Right lobe of liver (tissue), 6 donors: ENCODE data around the gene SCUBE1. TPM values are rescaled to one million over a fixed set of nuclear protein-coding genes. Genes with fewer than 3 reads are reported as not detected.

Source experiments
- ATAC-seq, 4 donors: fragments of 200-7000 bp; cut with Tn5 transposase; one replicate each; pipeline ENCODE4 v1.9.1; 2020; ENCODE audit warnings: mild to moderate bottlenecking in 4 of 4, moderate library complexity in 4 of 4
- DNase-seq, 3 donors: peaks; one replicate each; pipeline ENCODE4 v3.0.0-alpha.2; 2020
- H3K27ac ChIP-seq, 3 donors: fragments of 200-600 bp; one replicate each; pipeline ENCODE4 v1.8.0; 2022
- H3K27me3 ChIP-seq, 2 donors: fragments of 200-600 bp; one replicate each; pipeline ENCODE4 v1.8.0; 2022
- H3K36me3 ChIP-seq, 4 donors: fragments of 200-600 bp; sonication (generic) in 1 of 4; one replicate each; pipeline versions ENCODE4 v1.5.1 to v1.8.0; 2017 to 2022; ENCODE audit warnings: control low read depth in 1 of 4
- H3K4me1 ChIP-seq, 4 donors: fragments of 200-600 bp; sonication (generic) in 1 of 4; one replicate each; pipeline versions ENCODE4 v1.5.1 to v1.8.0; 2017 to 2022; ENCODE audit warnings: control low read depth in 1 of 4
- H3K4me3 ChIP-seq, 3 donors: fragments of 200-600 bp; one replicate each; pipeline ENCODE4 v1.8.0; 2022
- H3K9me3 ChIP-seq, 4 donors: fragments of 200-600 bp; sonication (generic) in 1 of 4; one replicate each; pipeline versions ENCODE4 v1.5.1 to v1.8.0; 2017 to 2022; ENCODE audit warnings: control low read depth in 1 of 4
- POLR2A ChIP-seq: fragments of 450-650 bp; IDR thresholded peaks from one replicate; pipeline ENCODE4 v1.6.1; 2017; ENCODE audit warnings: antibody characterized with exemption, mild to moderate bottlenecking
- WGBS: methylation state at CpG from one replicate; pipeline ENCODE4 v1.1.6; 2018; ENCODE audit warnings: low coverage, low lambda C conversion rate; ENCODE audit not compliant: insufficient coverage; ENCODE audit errors: missing lambda C conversion rate; 5-methylcytosine and 5-hydroxymethylcytosine counted together
- intact Hi-C, 2 donors: fragments of 100-400 bp; cut with DNase I; formaldehyde crosslinking; loops; one replicate each; pipeline versions ENCODE4 v1.11.2 to v1.14.1; 2022
- total RNA-seq, 6 experiments: library from RNA; depleted of rRNA in 2 of 6; stranded (reverse); fragments of >200 nt in 2 of 6; fragmentation: NEBNext Ultra II Directional in 3 of 6; extraction: Animal tissue kit (Norgen Biotek cat#: 25700) in 3 of 6; gene quantifications; one replicate each; pipeline versions ENCODE4 v1.1.0 to v1.2.4, GENCODE V29; 2016 to 2023
- TF ChIP-seq, protein P1 (sequence below), 4 donors: fragments of 200-600 bp in 3 of 4; fragments of 450-650 bp in 1 of 4; IDR thresholded peaks; one replicate each; pipeline versions ENCODE4 v1.5.1 to v1.8.0; 2016 to 2022; ENCODE audit warnings: antibody characterized with exemption in 4 of 4, mild to moderate bottlenecking in 2 of 4
- donor health status: DM: no; HTN: yes; CAD: no.
- donor health status: DM: no; HTN: no; CAD: no.
- donor health status: DM: no; HTN: no; CAD: no.
- donor health status: DM: no; HTN: yes; CAD: no.
- donor health status: DM: no; HTN: yes; CAD: no.

SCUBE1 gene
- total RNA-seq, 6 experiments from 2014 or later = 0.73 to 11.7 (median 2.7) TPM

- DNase-seq (peak in 1 of 3 donors; percentile 9), ATAC-seq (no peak)
- Histone ChIP-seq H3K4me1 (no peaks in the 10 kb centered on the region), H3K36me3 (no peaks in the 10 kb centered on the region), H3K4me3 (no peak overlapping the region), H3K27ac (no peak overlapping the region), H3K9me3 (no peaks in the 10 kb centered on the region), H3K27me3 (no peaks in the 10 kb centered on the region)
- intact Hi-C loops = no loop called here
- TF ChIP-seq, protein P1, sequence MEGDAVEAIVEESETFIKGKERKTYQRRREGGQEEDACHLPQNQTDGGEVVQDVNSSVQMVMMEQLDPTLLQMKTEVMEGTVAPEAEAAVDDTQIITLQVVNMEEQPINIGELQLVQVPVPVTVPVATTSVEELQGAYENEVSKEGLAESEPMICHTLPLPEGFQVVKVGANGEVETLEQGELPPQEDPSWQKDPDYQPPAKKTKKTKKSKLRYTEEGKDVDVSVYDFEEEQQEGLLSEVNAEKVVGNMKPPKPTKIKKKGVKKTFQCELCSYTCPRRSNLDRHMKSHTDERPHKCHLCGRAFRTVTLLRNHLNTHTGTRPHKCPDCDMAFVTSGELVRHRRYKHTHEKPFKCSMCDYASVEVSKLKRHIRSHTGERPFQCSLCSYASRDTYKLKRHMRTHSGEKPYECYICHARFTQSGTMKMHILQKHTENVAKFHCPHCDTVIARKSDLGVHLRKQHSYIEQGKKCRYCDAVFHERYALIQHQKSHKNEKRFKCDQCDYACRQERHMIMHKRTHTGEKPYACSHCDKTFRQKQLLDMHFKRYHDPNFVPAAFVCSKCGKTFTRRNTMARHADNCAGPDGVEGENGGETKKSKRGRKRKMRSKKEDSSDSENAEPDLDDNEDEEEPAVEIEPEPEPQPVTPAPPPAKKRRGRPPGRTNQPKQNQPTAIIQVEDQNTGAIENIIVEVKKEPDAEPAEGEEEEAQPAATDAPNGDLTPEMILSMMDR (IDR thresholded peaks at IDR 0.05) = no peak
- TF ChIP-seq POLR2A = no peak
- 75% methylated on average over 3 of the region's 6 CpGs for WGBS
Observed at GRCh38 chr22:43313244-43313889, 29.8 kb downstream of the SCUBE1 start.

GRCh38 chr22:43312608-43313007 is 30.6 kb downstream of the SCUBE1 start:
- no peak overlapping the region for H3K27ac ChIP-seq
- ATAC-seq (no peak), DNase-seq (peak in 1 of 3 donors; percentile 38)
- H3K36me3 ChIP-seq = no peaks in the 10 kb centered on the region
- 57% methylated on average over 2 of the region's 10 CpGs for WGBS
- no peak overlapping the region for H3K4me3 ChIP-seq
- H3K4me1 ChIP-seq = no peaks in the 10 kb centered on the region
- no peaks in the 10 kb centered on the region for H3K9me3 ChIP-seq
- no peaks in the 10 kb centered on the region for H3K27me3 ChIP-seq
- TF ChIP-seq, protein P1 (IDR thresholded peaks at IDR 0.05) = no peak
- intact Hi-C loops = no loop called here

- no peak for ATAC-seq
- TF ChIP-seq POLR2A = no peak
- TF ChIP-seq, protein P1 (IDR thresholded peaks at IDR 0.05) = no peak
Observed at GRCh38 chr22:43310798-43311197, 32.4 kb downstream of the SCUBE1 start.

DNA sequence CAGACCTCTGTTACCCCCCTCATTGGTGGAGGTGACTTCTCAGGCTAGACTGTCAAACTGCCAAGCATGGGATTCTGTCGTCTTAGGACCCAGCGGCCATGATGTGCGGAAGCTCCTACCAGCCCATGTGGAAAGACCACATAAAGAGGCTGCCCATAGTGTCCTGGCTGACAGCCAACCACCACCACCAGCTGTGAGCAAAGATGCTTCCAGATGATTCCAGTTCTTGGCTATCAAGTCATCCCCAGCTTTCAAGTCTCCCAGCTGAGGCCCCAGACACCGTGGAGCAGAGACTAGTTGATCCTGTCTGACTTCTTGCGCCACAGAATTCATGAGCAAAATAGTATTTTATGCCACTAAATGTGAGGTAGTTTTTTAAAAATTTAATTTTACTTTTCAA is 32.9 kb downstream of the SCUBE1 start:
- Histone ChIP-seq H3K27ac (no peak overlapping the region), H3K27me3 (no peaks in the 10 kb centered on the region), H3K4me3 (no peak overlapping the region), H3K4me1 (no peaks in the 10 kb centered on the region), H3K36me3 (no peaks in the 10 kb centered on the region), H3K9me3 (no peaks in the 10 kb centered on the region)
- DNase-seq (no peak), ATAC-seq (no peak)
- WGBS = 65% methylated on average over 3 of the region's 5 CpGs
- no peak for TF ChIP-seq POLR2A
- TF ChIP-seq, protein P1 (IDR thresholded peaks at IDR 0.05) = no peak
- intact Hi-C loops = no loop called here

More at GRCh38 chr22:43310798-43311197, 32.4 kb downstream of the SCUBE1 start:
- H3K4me3 ChIP-seq = no peak overlapping the region
- H3K27ac ChIP-seq = no peak overlapping the region
- DNase-seq = no peak
- H3K4me1 ChIP-seq = no peaks in the 10 kb centered on the region
- WGBS = 100% methylated on average over 1 of the region's 1 CpG
- intact Hi-C loops = no loop called here
- no peaks in the 10 kb centered on the region for H3K36me3 ChIP-seq
- no peaks in the 10 kb centered on the region for H3K9me3 ChIP-seq
- H3K27me3 ChIP-seq = no peaks in the 10 kb centered on the region
